Measurements from ENCODE around the gene CABP2. TPM values are rescaled to one million over a fixed set of nuclear protein-coding genes. Genes with fewer than 3 reads are reported as not detected.

Gene CABP2
- total RNA-seq, 1 experiment from 2014 or later: not detected

DNA sequence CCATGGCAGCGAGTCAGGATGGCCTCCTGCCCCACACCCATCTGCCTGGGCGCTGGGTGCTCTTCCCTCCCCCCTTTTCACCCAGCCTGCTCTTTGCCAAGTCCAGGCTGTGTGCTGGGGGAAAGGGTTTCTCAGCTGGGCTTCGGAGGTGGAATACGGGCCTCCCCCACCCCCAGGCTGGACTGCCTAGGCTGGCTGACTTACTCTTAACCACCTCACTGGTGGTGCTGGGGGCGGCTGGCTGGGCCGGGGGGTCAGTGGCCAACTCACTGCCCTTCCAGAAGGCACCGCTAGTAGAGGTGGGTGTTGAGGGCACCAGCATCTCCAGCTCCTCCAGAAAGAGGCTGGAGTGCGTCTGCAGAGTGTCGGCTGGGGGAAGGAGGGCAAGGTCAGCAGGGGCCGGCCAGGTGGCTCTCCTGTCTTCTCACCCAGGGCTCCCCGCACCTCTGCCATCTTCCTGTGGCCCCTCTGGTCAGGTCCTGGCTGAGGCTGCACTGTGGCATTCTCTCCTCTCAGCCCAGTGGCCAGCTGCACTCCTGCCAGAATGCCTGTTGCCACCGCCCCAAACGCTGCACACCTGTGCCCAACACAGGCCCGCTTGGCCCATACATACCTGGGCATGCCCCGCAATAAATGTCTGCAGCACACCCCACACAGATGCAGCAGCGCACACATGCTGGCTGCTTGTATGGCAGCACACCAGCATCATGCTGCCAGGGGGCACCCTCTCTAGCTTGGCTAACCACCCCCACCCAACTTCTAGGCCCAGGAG is 27.8 kb downstream of the CABP2 start:
- Histone ChIP-seq H3K9me3 (ENCODE audit: low read length) (no peaks in the 10 kb centered on the region), H3K9me2 (replicated peaks; ENCODE audit: low read length) (no peaks in the 10 kb centered on the region), H3K4me3 (ENCODE audit: low read length) (no peak overlapping the region), H3K4me1 (ENCODE audit: insufficient read depth, low read length) (no peaks in the 10 kb centered on the region), H3K79me2 (ENCODE audit: low read length) (no peaks in the 10 kb centered on the region), H3K9ac (ENCODE audit: low read length) (no peak overlapping the region), H3K27ac (ENCODE audit: low read length) (no peak overlapping the region), H2AFZ (ENCODE audit: low read length) (no peak overlapping the region), H3K36me3 (ENCODE audit: low read depth, low read length) (no peaks in the 10 kb centered on the region; the same call in 1 of the 2 replicates), H4K20me1 (ENCODE audit: low read length) (no peaks in the 10 kb centered on the region), H3K27me3 (ENCODE audit: low read length) (no peaks in the 10 kb centered on the region), H3K4me2 (ENCODE audit: low read length) (no peak overlapping the region), H3F3A (ENCODE audit: low read length, unreplicated experiment) (no peaks in the 10 kb centered on the region)
- intact Hi-C loops (cut with micrococcal nuclease): no loop called here
- no peak for TF ChIP-seq EZH2phosphoT487 (IDR thresholded peaks at IDR 0.05; ENCODE audit: borderline replicate concordance, low read length)
- no peak for TF ChIP-seq EZH2 (IDR thresholded peaks at IDR 0.05; ENCODE audit: low read length, unreplicated experiment)
- TF ChIP-seq, protein P1, sequence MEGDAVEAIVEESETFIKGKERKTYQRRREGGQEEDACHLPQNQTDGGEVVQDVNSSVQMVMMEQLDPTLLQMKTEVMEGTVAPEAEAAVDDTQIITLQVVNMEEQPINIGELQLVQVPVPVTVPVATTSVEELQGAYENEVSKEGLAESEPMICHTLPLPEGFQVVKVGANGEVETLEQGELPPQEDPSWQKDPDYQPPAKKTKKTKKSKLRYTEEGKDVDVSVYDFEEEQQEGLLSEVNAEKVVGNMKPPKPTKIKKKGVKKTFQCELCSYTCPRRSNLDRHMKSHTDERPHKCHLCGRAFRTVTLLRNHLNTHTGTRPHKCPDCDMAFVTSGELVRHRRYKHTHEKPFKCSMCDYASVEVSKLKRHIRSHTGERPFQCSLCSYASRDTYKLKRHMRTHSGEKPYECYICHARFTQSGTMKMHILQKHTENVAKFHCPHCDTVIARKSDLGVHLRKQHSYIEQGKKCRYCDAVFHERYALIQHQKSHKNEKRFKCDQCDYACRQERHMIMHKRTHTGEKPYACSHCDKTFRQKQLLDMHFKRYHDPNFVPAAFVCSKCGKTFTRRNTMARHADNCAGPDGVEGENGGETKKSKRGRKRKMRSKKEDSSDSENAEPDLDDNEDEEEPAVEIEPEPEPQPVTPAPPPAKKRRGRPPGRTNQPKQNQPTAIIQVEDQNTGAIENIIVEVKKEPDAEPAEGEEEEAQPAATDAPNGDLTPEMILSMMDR (conservative IDR thresholded peaks at IDR 0.05; ENCODE audit: low read depth, low read length): no peak
- BruUV-seq (replicated peaks): no TSS peak
- CTCF ChIA-PET: no interaction called here
- DNase-seq (no peak), ATAC-seq (no peak)
- POLR2A ChIA-PET (ENCODE audit: unreplicated experiment): interaction anchor here (0.7 kb wide), 1 partner anchor 88 kb away, joined by 3 read pairs; no protein-coding TSS in a partner anchor

GRCh38 chr11:67494371-67495233 is 28.6 kb downstream of the CABP2 start:
- Histone ChIP-seq H2AFZ (ENCODE audit: low read length) (no peak overlapping the region), H3K9ac (ENCODE audit: low read length) (no peak overlapping the region), H3K9me3 (ENCODE audit: low read length) (no peaks in the 10 kb centered on the region), H4K20me1 (ENCODE audit: low read length) (no peaks in the 10 kb centered on the region), H3K4me2 (ENCODE audit: low read length) (no peak overlapping the region), H3K4me3 (ENCODE audit: low read length) (no peak overlapping the region), H3K4me1 (ENCODE audit: insufficient read depth, low read length) (no peaks in the 10 kb centered on the region), H3K27ac (ENCODE audit: low read length) (no peak overlapping the region), H3K79me2 (ENCODE audit: low read length) (no peaks in the 10 kb centered on the region), H3K27me3 (ENCODE audit: low read length) (no peaks in the 10 kb centered on the region), H3K9me2 (replicated peaks; ENCODE audit: low read length) (no peaks in the 10 kb centered on the region), H3F3A (ENCODE audit: low read length, unreplicated experiment) (no peaks in the 10 kb centered on the region), H3K36me3 (ENCODE audit: low read depth, low read length) (no peaks in the 10 kb centered on the region; the same call in 1 of the 2 replicates)
- intact Hi-C loops (cut with micrococcal nuclease): no loop called here
- no TSS peak for BruUV-seq (replicated peaks)
- ChIA-PET CTCF (no interaction called here), POLR2A (ENCODE audit: unreplicated experiment) (interaction anchor here (0.7 kb wide), 1 partner anchor 88 kb away, joined by 3 read pairs; no protein-coding TSS in a partner anchor)
- TF ChIP-seq, protein P1 (conservative IDR thresholded peaks at IDR 0.05; ENCODE audit: low read depth, low read length): no peak
- TF ChIP-seq EZH2 (IDR thresholded peaks at IDR 0.05; ENCODE audit: low read length, unreplicated experiment): no peak
- TF ChIP-seq EZH2phosphoT487 (IDR thresholded peaks at IDR 0.05; ENCODE audit: borderline replicate concordance, low read length): no peak
- no peak for ATAC-seq
- DNase-seq: no peak

Measured in PC-3 (cell line).